Aortic smooth muscle cell (primary cell): Measurements from ENCODE around the gene ALAS2. TPM values are rescaled to one million over a fixed set of nuclear protein-coding genes. Genes with fewer than 3 reads are reported as not detected.

Source experiments
- total RNA-seq: library from RNA; depleted of rRNA; stranded (reverse); fragments of >200 nt; gene quantifications from 2 replicates; pipeline ENCODE4 v1.2.3, GENCODE V29; 2014

Gene ALAS2, protein sequence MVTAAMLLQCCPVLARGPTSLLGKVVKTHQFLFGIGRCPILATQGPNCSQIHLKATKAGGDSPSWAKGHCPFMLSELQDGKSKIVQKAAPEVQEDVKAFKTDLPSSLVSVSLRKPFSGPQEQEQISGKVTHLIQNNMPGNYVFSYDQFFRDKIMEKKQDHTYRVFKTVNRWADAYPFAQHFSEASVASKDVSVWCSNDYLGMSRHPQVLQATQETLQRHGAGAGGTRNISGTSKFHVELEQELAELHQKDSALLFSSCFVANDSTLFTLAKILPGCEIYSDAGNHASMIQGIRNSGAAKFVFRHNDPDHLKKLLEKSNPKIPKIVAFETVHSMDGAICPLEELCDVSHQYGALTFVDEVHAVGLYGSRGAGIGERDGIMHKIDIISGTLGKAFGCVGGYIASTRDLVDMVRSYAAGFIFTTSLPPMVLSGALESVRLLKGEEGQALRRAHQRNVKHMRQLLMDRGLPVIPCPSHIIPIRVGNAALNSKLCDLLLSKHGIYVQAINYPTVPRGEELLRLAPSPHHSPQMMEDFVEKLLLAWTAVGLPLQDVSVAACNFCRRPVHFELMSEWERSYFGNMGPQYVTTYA
- total RNA-seq: not detected in 2 replicates

DNA sequence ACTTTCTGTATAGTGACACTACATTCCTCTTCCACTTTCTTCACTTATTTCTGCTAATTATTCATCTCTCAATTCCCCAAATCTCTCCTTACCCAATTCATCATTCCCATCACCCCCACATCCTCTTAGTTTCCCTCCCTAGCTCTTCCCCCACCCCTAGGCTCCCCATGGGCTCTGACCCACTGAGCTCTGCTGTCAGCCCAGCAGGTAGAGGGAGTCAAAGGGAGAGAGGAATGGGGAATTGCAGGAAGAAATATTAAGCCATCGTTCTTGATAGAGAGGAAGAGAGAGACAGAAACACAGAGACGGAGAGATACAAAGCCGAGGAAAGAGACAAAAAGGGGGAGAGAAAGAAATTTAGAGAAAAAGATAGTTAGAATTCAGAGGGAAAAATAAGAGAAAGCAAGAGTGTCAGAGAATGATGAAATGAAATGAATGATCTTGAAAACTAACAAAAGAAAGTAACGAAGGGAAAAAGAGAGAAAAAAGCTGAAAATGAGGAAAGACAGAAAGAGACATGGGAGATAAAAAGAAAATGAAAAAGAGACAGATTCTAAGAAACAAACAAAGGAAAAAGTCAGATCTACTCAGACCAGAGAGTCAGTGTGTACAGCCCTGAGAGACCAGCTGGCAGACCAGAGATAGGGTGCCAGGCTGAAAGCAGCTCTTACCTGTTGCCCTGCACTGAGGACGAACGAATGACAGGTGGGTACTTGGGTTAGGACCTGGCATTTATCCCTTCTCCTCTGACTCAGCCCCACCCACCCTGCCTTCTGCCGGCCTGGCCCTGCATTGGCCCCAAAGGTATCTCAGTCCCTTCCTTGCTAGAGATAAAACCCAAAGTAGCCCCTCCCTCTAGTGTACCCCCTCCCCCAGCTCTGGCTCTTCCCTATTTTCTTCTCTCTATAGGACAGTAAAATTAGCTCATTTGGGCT lies at the start of gene ALAS2:
ALAS2 (minus strand) TSS at position 707 of the 935 bp plus-strand sequence. CDS start 4,977 bp downstream, outside the sequence.

DNA sequence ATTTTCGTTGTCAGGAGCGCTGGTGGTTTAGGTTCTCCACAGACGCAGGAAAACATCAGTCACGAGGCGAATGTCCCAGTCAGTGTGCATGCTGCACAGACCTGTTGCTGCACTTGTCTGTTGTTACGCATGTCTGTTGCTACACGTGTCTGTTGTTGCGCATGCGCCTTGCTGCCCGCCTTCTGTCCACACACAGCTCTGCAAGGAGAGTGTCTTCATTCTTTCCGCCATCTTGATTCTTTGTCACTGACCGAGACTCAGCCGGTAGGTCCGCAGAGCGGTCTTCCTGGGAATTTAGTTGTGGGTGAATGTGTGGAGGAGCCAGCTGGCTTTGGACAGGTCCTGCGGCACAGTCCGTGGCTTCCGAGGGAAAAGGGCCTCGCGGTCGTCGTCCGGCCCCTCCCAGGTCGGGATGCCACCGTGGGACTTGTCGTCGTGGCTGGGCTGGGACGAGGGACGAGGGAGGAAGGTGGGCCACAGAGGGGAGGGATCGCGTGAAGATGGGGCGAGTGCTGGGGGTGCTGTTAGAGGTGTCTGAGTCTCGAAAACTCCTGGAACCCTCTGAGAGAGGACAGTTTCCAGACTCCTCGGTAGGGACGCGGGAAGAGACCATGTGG lies 44.2 kb upstream of the ALAS2 start, which contains the start of gene PAGE2B:
PAGE2B (plus strand) TSS at position 180 of the 617 bp plus-strand sequence. CDS start 1,012 bp downstream, outside the sequence.

DNA sequence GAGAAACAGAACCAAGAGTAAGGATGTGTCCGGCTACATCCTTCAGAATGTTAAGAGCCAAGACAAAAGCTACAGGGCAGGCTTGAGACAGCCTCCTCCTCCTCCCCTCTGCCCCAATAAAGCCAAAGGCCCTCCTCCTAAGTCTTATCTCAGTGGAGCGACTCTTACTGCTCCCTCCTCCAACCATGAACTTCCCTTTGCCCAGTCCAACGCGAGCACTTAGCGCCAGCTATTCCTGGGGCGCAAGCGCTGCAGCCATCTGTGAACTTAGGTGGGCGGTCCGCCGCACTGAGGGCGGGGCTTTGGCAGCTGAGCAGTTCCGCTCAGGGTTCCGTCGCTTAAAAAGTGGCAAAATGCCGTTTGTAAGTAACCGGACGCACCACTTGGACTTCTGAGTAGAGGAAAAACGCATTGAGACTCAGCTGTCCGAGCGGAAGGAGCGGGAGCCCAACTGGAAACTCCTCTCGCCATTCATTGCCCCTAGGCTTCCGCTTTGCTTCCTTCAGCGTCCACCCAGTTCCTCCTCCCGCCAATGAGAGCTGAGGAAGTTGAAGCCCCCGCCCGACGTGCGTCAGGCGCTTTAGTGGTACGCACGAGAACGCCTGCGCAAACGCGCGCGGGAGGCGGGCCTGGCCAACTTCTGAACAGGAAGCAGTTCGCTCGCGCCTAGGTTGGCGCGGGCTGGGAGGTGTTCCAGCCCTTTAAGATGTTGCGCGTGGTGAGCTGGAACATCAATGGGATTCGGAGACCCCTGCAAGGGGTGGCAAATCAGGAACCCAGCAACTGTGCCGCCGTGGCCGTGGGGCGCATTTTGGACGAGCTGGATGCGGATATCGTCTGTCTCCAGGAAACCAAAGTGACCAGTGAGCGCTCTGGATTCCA lies 30.8 kb downstream of the ALAS2 start, which contains the start of gene APEX2:
APEX2 (plus strand) TSS at position 647 of the 882 bp plus-strand sequence; CDS start at position 707, 60 bp downstream.

DNA sequence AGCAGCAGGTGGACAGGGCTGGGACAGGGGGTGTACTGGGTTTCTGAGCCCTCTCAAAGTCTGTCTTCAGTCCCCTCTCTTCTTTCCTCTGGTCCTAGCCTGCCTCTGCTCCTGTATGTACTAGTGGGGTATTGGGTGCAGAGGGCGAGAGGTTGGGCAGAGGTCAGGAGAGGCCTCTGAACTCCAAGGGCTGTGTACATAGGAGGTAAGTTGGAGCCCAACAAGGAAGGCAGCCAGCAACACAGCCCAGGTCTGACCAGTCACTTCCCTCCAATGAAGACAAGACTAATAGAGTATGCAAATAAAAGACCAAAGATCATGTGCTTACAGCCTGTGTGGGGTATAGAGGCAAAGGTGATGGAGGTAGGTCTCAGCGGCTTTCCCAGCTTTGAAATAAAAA lies 36.7 kb downstream of the ALAS2 start, which contains the start of gene PFKFB1:
PFKFB1 (minus strand) TSS at position 90 of the 400 bp plus-strand sequence. CDS start 181 bp downstream, outside the sequence.

Other genes with a start within 250 kb of the ALAS2 start
- gene ITIH6, start 232.7 kb downstream of the ALAS2 start, total RNA-seq: under 0.01 TPM in 1 of 2 replicates, not detected in the other
- gene MAGED2, start 223.2 kb downstream of the ALAS2 start, total RNA-seq: 242 and 265 TPM in 2 replicates
- gene TRO, start 110.2 kb downstream of the ALAS2 start, total RNA-seq: 5.8 and 8.1 TPM in 2 replicates
- 0.19 TPM in 1 of 2 replicates, not detected in the other for gene PFKFB1, start 36.8 kb downstream of the ALAS2 start, total RNA-seq
- 4.2 and 4.8 TPM in 2 replicates for gene APEX2, start 30.6 kb downstream of the ALAS2 start, total RNA-seq
- not detected in 2 replicates for gene PAGE2B, start 44.1 kb upstream of the ALAS2 start, total RNA-seq
- gene PAGE2, start 58.0 kb upstream of the ALAS2 start, total RNA-seq: not detected in 2 replicates
- not detected in 2 replicates for gene PAGE5, start 189.4 kb upstream of the ALAS2 start, total RNA-seq
- gene PAGE3, start 233.9 kb upstream of the ALAS2 start, total RNA-seq: not detected in 2 replicates